RWPE1 (cell line): ENCODE results near the gene PARVG.

Experiments
- CTCF ChIA-PET: fragments of 350-600 bp; sonication (Branson Sonifier 250); formaldehyde crosslinking; extraction: SDS; loops from one replicate; lab custom pipeline; 2021; lab: Yijun Ruan, JAX
- POLR2A ChIA-PET: fragments of 400-600 bp; formaldehyde crosslinking; extraction: SDS; loops from one replicate; lab custom pipeline; 2020; ENCODE audit warnings: antibody characterized with exemption; ENCODE audit not compliant: low non-redundant PET; lab: Yijun Ruan, JAX
- DNase-seq: peaks from one replicate; pipeline ENCODE4 v3.0.0; 2012; ENCODE audit warnings: low spot score
- H3K27ac ChIP-seq: fragments of 450-650 bp; 2 replicates; pipeline ENCODE4 v1.5.1; 2017
- TF ChIP-seq, protein P1 (sequence below): fragments of 450-650 bp; conservative IDR thresholded peaks from 2 replicates; pipeline ENCODE4 v1.5.1; 2017; ENCODE audit warnings: low read depth, mild to moderate bottlenecking

The PARVG gene

DNA sequence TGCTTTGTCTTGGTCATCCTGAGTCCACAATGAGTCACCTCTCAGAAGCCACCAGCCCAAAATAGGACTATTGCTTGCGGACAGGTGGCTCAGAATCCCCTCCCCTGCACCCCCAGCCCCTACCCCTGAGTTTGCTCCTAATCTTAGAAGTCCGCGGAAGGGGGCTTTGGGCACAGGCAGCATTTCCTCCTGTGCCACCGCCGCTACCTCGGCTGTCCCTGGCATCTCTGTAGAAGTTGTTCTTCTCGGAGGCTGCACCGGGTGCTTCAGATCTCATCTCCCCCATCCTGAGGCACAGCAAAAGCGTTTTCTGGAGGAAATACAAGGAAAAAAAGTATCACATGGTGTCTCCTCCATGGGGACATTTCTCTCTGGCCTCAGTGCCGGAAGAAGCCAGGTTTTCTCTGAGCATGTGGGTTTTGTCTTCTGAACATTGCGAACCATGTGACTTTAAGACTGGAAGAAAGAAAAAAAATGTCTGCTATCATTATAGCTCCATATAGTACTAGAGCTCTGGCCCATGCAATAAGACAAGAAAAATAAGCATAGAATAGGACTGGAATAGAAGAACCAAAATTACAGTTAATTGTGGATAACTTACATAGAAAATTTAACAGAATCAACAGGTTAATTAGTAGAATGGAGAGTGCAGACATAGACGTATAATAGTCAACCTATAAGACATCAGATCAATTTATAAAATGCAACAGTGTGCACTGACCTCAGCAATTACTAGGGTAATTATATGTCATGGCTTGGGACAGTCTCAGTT, 68.8 kb downstream of the PARVG start:
- H3K27ac ChIP-seq: no peak overlapping the region
- DNase-seq: no peak
- TF ChIP-seq, protein P1, sequence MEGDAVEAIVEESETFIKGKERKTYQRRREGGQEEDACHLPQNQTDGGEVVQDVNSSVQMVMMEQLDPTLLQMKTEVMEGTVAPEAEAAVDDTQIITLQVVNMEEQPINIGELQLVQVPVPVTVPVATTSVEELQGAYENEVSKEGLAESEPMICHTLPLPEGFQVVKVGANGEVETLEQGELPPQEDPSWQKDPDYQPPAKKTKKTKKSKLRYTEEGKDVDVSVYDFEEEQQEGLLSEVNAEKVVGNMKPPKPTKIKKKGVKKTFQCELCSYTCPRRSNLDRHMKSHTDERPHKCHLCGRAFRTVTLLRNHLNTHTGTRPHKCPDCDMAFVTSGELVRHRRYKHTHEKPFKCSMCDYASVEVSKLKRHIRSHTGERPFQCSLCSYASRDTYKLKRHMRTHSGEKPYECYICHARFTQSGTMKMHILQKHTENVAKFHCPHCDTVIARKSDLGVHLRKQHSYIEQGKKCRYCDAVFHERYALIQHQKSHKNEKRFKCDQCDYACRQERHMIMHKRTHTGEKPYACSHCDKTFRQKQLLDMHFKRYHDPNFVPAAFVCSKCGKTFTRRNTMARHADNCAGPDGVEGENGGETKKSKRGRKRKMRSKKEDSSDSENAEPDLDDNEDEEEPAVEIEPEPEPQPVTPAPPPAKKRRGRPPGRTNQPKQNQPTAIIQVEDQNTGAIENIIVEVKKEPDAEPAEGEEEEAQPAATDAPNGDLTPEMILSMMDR: no peak
- ChIA-PET CTCF (no interaction called here), POLR2A (no interaction called here)

DNA sequence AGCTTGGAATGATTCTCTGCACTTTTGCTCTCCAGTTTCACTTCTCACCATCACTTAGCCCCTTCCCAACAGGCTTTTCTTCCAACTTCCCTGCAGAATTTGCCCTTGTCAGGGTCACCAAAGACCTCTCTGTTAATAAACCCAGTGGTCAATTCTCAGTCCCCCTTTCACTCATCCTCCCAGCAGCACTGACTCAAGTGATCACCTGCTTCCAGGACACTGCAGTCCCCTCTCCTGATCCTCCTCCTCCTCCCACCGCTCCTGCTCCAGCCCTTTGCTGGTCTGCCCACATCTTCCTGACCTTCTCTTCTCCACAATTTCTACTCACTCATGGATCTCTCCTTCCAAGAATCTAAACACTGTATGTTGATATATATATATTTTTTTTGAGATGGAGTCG, 74.1 kb downstream of the PARVG start:
- ChIA-PET CTCF (no interaction called here), POLR2A (no interaction called here)
- TF ChIP-seq, protein P1: no peak
- H3K27ac ChIP-seq: no peak overlapping the region
- DNase-seq: no peak

DNA sequence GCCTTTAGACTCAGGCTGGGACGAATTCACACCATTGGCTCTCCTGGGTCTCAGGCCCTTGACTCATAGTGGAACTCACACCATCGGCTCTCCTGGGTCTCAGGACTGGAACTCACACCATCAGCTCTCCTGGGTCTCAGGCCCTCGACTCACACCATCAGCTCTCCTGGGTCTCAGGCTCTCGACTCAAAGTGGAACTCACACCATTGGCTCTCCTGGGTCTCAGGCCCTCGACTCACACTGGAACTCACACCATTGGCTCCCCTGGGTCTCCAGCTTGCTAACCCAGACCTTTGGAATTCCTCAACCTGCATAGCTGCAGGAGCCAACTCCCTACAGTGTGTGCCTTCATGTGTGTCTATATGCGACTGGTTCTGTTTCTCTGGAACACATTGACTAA, 75.4 kb downstream of the PARVG start:
- CTCF ChIA-PET: no interaction called here
- H3K27ac ChIP-seq: no peak overlapping the region
- POLR2A ChIA-PET: no interaction called here
- TF ChIP-seq, protein P1: no peak
- DNase-seq: no peak

DNA sequence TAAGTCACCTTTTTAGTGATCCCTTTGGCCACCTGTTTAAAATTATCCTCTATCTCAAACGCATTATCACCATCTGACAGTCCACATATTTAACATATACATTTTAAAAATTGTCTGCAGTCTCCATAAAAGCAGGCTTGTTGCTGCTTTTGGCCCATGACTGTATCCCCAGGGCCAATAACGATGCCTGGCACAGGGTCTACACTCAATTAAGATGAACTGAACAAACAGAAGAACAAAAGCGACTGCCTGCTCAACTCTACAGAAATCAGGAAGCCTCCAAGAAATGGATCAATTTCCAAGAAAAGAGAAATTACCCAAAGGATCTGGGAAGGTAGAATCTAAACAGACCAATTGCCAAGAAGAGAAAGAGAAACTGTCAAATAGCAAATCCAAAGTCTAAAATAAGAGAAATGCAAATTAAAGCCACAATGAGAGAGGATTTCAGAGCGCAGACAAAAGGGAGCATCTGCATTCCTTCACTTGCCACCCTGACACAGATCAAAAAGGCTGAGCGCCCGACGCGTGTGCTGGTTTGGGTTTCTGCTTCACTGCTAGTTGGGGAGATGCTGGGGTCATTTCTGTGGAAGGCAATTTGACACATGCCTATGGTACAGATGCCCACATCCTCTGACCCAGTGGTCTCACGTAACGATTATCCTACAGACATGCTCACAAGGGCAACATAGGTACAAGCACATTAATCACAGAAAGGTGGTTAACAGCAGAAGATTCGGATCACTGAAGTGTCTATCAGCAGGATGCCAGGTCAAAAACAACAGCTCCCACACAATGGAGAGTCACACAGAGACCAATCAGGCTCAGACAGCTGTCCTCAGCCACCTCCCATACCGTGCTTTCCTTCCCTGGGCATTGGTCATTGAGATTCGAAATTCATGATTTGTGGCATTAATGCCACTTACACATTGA, 76.1 kb downstream of the PARVG start:
- POLR2A ChIA-PET: no interaction called here
- CTCF ChIA-PET: no interaction called here
- TF ChIP-seq, protein P1: no peak
- no peak for DNase-seq
- no peak overlapping the region for H3K27ac ChIP-seq
